Measurements from ENCODE around the gene ESYT1. TPM values are rescaled to one million over a fixed set of nuclear protein-coding genes. Genes with fewer than 3 reads are reported as not detected.

Gene ESYT1
- total and polyA plus RNA-seq, 9 of the 15 experiments (the other 6 are each of a cell fraction or from before 2014, with no cell fraction given): 132 to 420 (median 164) TPM

- TF ChIP-seq PBX2 (CRISPR knock-in tag; IDR thresholded peaks at IDR 0.05; ENCODE audit: low read depth): no peak
- TF ChIP-seq PBX2 (tag; conservative IDR thresholded peaks at IDR 0.05; ENCODE audit: low read depth): no peak
- peak; percentile 37; the same call in 1 of the 2 replicates for TF ChIP-seq SMARCE1 (IDR thresholded peaks at IDR 0.05)
- no peak for TF ChIP-seq ZNF584 (CRISPR knock-in tag; IDR thresholded peaks at IDR 0.05; ENCODE audit: low read depth)
- TF ChIP-seq SMAD3 (CRISPR knock-in tag; conservative IDR thresholded peaks at IDR 0.05): no peak
- TF ChIP-seq NR3C1 (CRISPR knock-in tag; IDR thresholded peaks at IDR 0.05): no peak
- TF ChIP-seq FOXK2 (conservative IDR thresholded peaks at IDR 0.05 in 1 of 2, IDR thresholded peaks at IDR 0.05 in 1 of 2; ENCODE audit: low read depth in 2 of 2): peak; percentile 54 to 59; a peak in 2 of 4 replicates
- no peak for TF ChIP-seq ZBTB2 (IDR thresholded peaks at IDR 0.05)
- no peak for TF ChIP-seq NFXL1 (CRISPR knock-in tag; IDR thresholded peaks at IDR 0.05)
- 0 out of 2 replicates have a peak, but pooled peaks have one; percentile 47 for TF ChIP-seq ZNF766 (CRISPR knock-in tag; conservative IDR thresholded peaks at IDR 0.05)
- TF ChIP-seq NCOR1 (IDR thresholded peaks at IDR 0.05): peak; percentile 79
- TF ChIP-seq ZNF311 (CRISPR knock-in tag; IDR thresholded peaks at IDR 0.05): no peak
- peak; percentile 77 for TF ChIP-seq MTA2 (IDR thresholded peaks at IDR 0.05; ENCODE audit: low read depth)
- peak; percentile 27 for TF ChIP-seq DACH1 (IDR thresholded peaks at IDR 0.05; ENCODE audit: partially characterized antibody)
- TF ChIP-seq CREB5 (CRISPR knock-in tag; IDR thresholded peaks at IDR 0.05): no peak
- peak; percentile 62; the same call in 1 of the 2 replicates for TF ChIP-seq SOX6 (IDR thresholded peaks at IDR 0.05)
- no peak for TF ChIP-seq ETV1 (tag; conservative IDR thresholded peaks at IDR 0.05; ENCODE audit: low read depth)
- no peak for TF ChIP-seq ZNF280B (CRISPR knock-in tag; IDR thresholded peaks at IDR 0.05)
- no peak for TF ChIP-seq ZNF655 (CRISPR knock-in tag; IDR thresholded peaks at IDR 0.05)
- TF ChIP-seq ASH1L (IDR thresholded peaks at IDR 0.05; ENCODE audit: borderline replicate concordance, low read depth, partially characterized antibody): no peak
- no peak for TF ChIP-seq SRF (CRISPR knock-in tag; IDR thresholded peaks at IDR 0.05)
- no peak for TF ChIP-seq NCOA1 (IDR thresholded peaks at IDR 0.05; ENCODE audit: low read depth)
- TF ChIP-seq MEF2D (tag; conservative IDR thresholded peaks at IDR 0.05; ENCODE audit: low read depth): no peak
Observed at GRCh38 chr12:56107242-56107641, 20.8 kb upstream of the ESYT1 start (continued).

All from K562 (cell line).